HG02970 (cell line): ENCODE results near the gene TMEM266.
"Not testable (repeated sequence)": the region's sequence is repeated elsewhere in the genome, so short reads cannot be mapped to it uniquely, and the experiment has no call there.

Source experiments
- ATAC-seq: cut with Tn5 transposase; IDR thresholded peaks from one replicate; pipeline ENCODE4 v1.9.1; 2021; ENCODE audit warnings: mild to moderate bottlenecking, moderate library complexity, moderate number of reproducible peaks; ENCODE audit not compliant: unreplicated experiment, low FRiP score

The TMEM266 gene

GRCh38 chr15:76059320-76060117 is at the start of gene TMEM266:
TSS of gene TMEM266 (plus strand) at chr15:76059985. CDS start at chr15:76134264, 74,279 bp downstream.
- ATAC-seq = no peak

- no peak for ATAC-seq
Observed at GRCh38 chr15:76010613-76011012, 49.2 kb upstream of the TMEM266 start.

- no peak for ATAC-seq
Observed at GRCh38 chr15:76011627-76012551, 47.9 kb upstream of the TMEM266 start, which contains the start of gene NRG4. TSS of gene NRG4 (minus strand) at chr15:76012424. CDS start at chr15:76011230, 1,194 bp downstream.

- not testable (repeated sequence) for ATAC-seq
Observed at GRCh38 chr15:76013470-76013869, 46.3 kb upstream of the TMEM266 start.

GRCh38 chr15:76024021-76024768 is 35.6 kb upstream of the TMEM266 start:
- no peak for ATAC-seq

- no peak for ATAC-seq
Observed at GRCh38 chr15:76032046-76032445, 27.7 kb upstream of the TMEM266 start.

- no peak for ATAC-seq
Observed at GRCh38 chr15:76033438-76033837, 26.3 kb upstream of the TMEM266 start.

- ATAC-seq = no peak
Observed at GRCh38 chr15:76034111-76034510, 25.7 kb upstream of the TMEM266 start.

- ATAC-seq = no peak
Observed at GRCh38 chr15:76035593-76035992, 24.2 kb upstream of the TMEM266 start.

GRCh38 chr15:76038512-76038911 is 21.3 kb upstream of the TMEM266 start:
- no peak for ATAC-seq

- not testable (repeated sequence) for ATAC-seq
Observed at GRCh38 chr15:76054201-76054600, 5.6 kb upstream of the TMEM266 start.

- ATAC-seq = no peak
Observed at GRCh38 chr15:76056931-76057330, 2.9 kb upstream of the TMEM266 start.

- ATAC-seq = no peak
Observed at GRCh38 chr15:76057332-76058000, 2.3 kb upstream of the TMEM266 start.

GRCh38 chr15:76058714-76059319 is 968 bp upstream of the TMEM266 start:
- no peak for ATAC-seq

- ATAC-seq = no peak
Observed at GRCh38 chr15:76060118-76060989, 569 bp downstream of the TMEM266 start.

GRCh38 chr15:76061700-76062099 is 1.9 kb downstream of the TMEM266 start:
- ATAC-seq = no peak

GRCh38 chr15:76062286-76062685 is 2.5 kb downstream of the TMEM266 start:
- no peak for ATAC-seq

- ATAC-seq = no peak
Observed at GRCh38 chr15:76064375-76064774, 4.6 kb downstream of the TMEM266 start.

GRCh38 chr15:76065245-76065644 is 5.5 kb downstream of the TMEM266 start:
- no peak for ATAC-seq
